Cardiac ventricle fibroblast (primary cell): ENCODE data around the gene RHOH. TPM values are rescaled to one million over a fixed set of nuclear protein-coding genes. Genes with fewer than 3 reads are reported as not detected.

Experiments used
- total RNA-seq: library from RNA; depleted of rRNA; stranded (reverse); fragments of >200 nt; gene quantifications from 2 replicates; pipeline ENCODE4 v1.2.3, GENCODE V29; 2015

Gene RHOH, protein sequence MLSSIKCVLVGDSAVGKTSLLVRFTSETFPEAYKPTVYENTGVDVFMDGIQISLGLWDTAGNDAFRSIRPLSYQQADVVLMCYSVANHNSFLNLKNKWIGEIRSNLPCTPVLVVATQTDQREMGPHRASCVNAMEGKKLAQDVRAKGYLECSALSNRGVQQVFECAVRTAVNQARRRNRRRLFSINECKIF
- not detected in 2 replicates for total RNA-seq

DNA sequence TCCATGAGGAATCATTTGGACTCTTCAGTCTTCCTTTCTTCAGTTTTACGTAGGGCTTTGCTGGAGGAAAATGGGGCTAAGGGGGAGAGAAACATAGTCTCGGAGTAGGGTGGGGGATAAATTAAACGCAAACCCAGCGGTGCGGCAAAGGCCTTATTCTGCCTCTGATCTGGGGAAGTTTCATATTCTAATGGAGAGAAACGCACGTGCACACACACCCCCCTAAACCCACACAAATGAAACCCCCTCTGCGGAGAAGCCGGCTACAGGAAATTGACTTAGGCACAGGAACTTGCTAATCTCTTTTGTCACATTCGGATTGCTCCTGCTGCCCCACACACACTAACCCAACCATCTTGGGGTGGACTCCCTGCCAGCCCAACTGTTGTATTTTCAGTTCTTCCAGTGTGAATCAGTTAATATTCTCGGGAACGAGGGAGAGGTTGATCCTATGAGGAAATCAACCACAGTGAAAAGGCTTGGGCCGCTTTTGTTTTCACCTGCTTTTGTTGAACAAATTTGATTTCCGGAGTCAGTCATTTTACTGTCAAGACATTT, at the start of gene RHOH:
Gene RHOH (plus strand): TSS at position 308 of the 558 bp plus-strand sequence. CDS start 46,356 bp downstream, outside the sequence.

Other genes with a start within 250 kb of the RHOH start
- 35.4 and 44.8 TPM in 2 replicates for gene PDS5A, start 219.1 kb upstream of the RHOH start, total RNA-seq
- gene N4BP2, start 140.2 kb upstream of the RHOH start, total RNA-seq: 3.1 and 3.2 TPM in 2 replicates
- gene CHRNA9, start 138.3 kb downstream of the RHOH start, total RNA-seq: not detected in 2 replicates